Neural cell (in vitro differentiated cells): ENCODE data around the gene WDTC1. TPM values are rescaled to one million over a fixed set of nuclear protein-coding genes. Genes with fewer than 3 reads are reported as not detected.

Experiments used
- H2AFZ ChIP-seq: fragments of 200-600, 300-800 bp; sonication (generic), shearing (Covaris generic); 2 replicates; pipeline ENCODE4 v1.6.0; 2014; ENCODE audit warnings: low read depth, mild to moderate bottlenecking, antibody characterized with exemption, low read length, moderate library complexity
- H3F3A ChIP-seq: fragments of 200-600 bp; shearing (Covaris generic); 2 replicates; pipeline ENCODE4 v1.6.1; 2016; ENCODE audit warnings: mild to moderate bottlenecking, moderate library complexity, mixed read lengths, antibody characterized with exemption, low read length; ENCODE audit not compliant: insufficient read depth, poor library complexity, severe bottlenecking
- H3K27ac ChIP-seq: fragments of 200-600, 300-800 bp; sonication (generic), shearing (Covaris generic); 2 replicates; pipeline ENCODE4 v1.5.1; 2014; ENCODE audit warnings: mild to moderate bottlenecking, low read length, moderate library complexity
- H3K27me3 ChIP-seq: fragments of 300-800, 200-600 bp; sonication (generic), shearing (Covaris generic); 2 replicates; pipeline ENCODE4 v1.6.0; 2014; ENCODE audit warnings: mild to moderate bottlenecking, low read depth, low read length, moderate library complexity; ENCODE audit not compliant: insufficient read depth
- H3K36me3 ChIP-seq: fragments of 300-800, 200-600 bp; sonication (generic), shearing (Covaris generic); 2 replicates; pipeline ENCODE4 v1.5.1; 2014; ENCODE audit warnings: mild to moderate bottlenecking, antibody characterized with exemption, low read length, moderate library complexity; ENCODE audit not compliant: insufficient read depth
- H3K4me2 ChIP-seq: fragments of 300-800, 200-600 bp; sonication (generic), shearing (Covaris generic); 2 replicates; pipeline ENCODE4 v1.6.0; 2014; ENCODE audit warnings: mild to moderate bottlenecking, low read length
- H3K4me3 ChIP-seq: fragments of 300-800, 200-600 bp; sonication (generic), shearing (Covaris generic); 2 replicates; pipeline ENCODE4 v1.5.1; 2014; ENCODE audit warnings: mild to moderate bottlenecking, low read length, moderate library complexity
- H3K79me2 ChIP-seq: fragments of 200-600 bp; shearing (Covaris generic); replicated peaks from 2 replicates; pipeline ENCODE4 v1.6.0; 2014; ENCODE audit warnings: mild to moderate bottlenecking, low read length, moderate library complexity; ENCODE audit not compliant: insufficient read depth
- H3K9ac ChIP-seq: fragments of 300-800, 200-600 bp; sonication (generic), shearing (Covaris generic); 2 replicates; pipeline ENCODE4 v1.6.1; 2016; ENCODE audit warnings: mild to moderate bottlenecking, low read length, mixed read lengths
- H3K9me2 ChIP-seq: fragments of 200-600 bp; shearing (Covaris generic); 2 replicates; pipeline ENCODE4 v1.6.1; 2016; ENCODE audit warnings: mild to moderate bottlenecking, low read length, mixed read lengths; ENCODE audit not compliant: insufficient read depth
- H3K9me3 ChIP-seq: fragments of 200-600, 300-800 bp; sonication (generic), shearing (Covaris generic); 2 replicates; pipeline ENCODE4 v1.6.1; 2016; ENCODE audit warnings: mild to moderate bottlenecking, mixed run types, low read length, moderate library complexity, mixed read lengths
- H4K20me1 ChIP-seq: fragments of 200-600 bp; shearing (Covaris generic); 2 replicates; pipeline ENCODE4 v1.6.1; 2016; ENCODE audit warnings: mild to moderate bottlenecking, mixed run types; ENCODE audit not compliant: insufficient read depth
- EP300 ChIP-seq: fragments of 450-650 bp; conservative IDR thresholded peaks from 2 replicates; pipeline ENCODE4 v1.6.1; 2014; ENCODE audit warnings: antibody characterized with exemption, mild to moderate bottlenecking, moderate library complexity; ENCODE audit not compliant: poor library complexity, severe bottlenecking
- EZH2 ChIP-seq: fragments of 200-600, 300-800 bp; shearing (Covaris generic), sonication (generic); IDR thresholded peaks from 2 replicates; pipeline ENCODE4 v1.6.1; 2014; ENCODE audit warnings: antibody characterized with exemption, low read length, borderline replicate concordance, mild to moderate bottlenecking; ENCODE audit not compliant: insufficient read depth, poor library complexity, severe bottlenecking
- MXI1 ChIP-seq: fragments of 450-650 bp; conservative IDR thresholded peaks from 2 replicates; pipeline ENCODE4 v1.6.1; 2014; ENCODE audit warnings: antibody characterized with exemption, mild to moderate bottlenecking; ENCODE audit not compliant: poor library complexity, severe bottlenecking
- POLR2AphosphoS5 ChIP-seq: IDR thresholded peaks from 2 replicates; pipeline ENCODE4 v1.6.1; 2012
- RAD21 ChIP-seq: fragments of 450-650 bp; conservative IDR thresholded peaks from 2 replicates; pipeline ENCODE4 v1.6.1; 2014; ENCODE audit warnings: antibody characterized with exemption, mild to moderate bottlenecking, moderate library complexity
- SMC3 ChIP-seq: fragments of 450-650 bp; conservative IDR thresholded peaks from 2 replicates; pipeline ENCODE4 v1.6.1; 2014; ENCODE audit warnings: antibody characterized with exemption, mild to moderate bottlenecking, moderate library complexity; ENCODE audit not compliant: poor library complexity
- TAF1 ChIP-seq: IDR thresholded peaks from 2 replicates; pipeline ENCODE4 v1.6.1; 2012; ENCODE audit warnings: low read depth
- polyA plus RNA-seq: library from polyadenylated mRNA; depleted of rRNA; stranded (reverse); fragments of >200 nt; gene quantifications from 2 replicates; pipeline ENCODE4 v1.2.3, GENCODE V29; 2014
- TF ChIP-seq, protein P1 (sequence below): IDR thresholded peaks from 2 replicates; pipeline ENCODE4 v1.6.1; 2012; ENCODE audit warnings: borderline replicate concordance
- TF ChIP-seq, protein P2 (sequence below): fragments of 450-650 bp; IDR thresholded peaks from 2 replicates; pipeline ENCODE4 v1.5.1; 2014; ENCODE audit warnings: antibody characterized with exemption, mild to moderate bottlenecking, moderate library complexity; ENCODE audit not compliant: poor library complexity, severe bottlenecking

WDTC1 gene
- polyA plus RNA-seq, 1 donor from 2014 or later: 10.9 TPM

DNA sequence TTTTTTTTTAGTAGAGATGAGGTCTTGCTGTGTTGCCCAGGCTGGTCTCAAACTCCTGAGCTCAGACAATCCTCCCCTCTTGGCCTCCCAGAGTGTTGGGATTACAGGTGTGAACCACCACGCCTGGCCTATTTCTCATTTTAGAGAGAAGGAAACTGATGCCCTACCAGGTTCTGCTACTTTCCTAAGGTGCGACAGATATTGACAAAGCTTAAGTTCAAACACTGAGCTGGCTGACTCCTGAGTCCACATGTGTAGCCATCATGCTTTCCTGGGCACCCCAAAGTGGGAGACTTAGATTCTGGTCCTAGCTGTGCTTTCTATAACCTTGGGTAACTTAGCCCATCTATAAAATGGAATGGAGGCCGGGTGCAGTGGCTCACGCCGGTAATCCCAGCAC lies 82.4 kb downstream of the WDTC1 start:
- Histone ChIP-seq H3K27me3 (no peaks in the 10 kb centered on the region), H3K27ac (no peak overlapping the region), H2AFZ (no peak overlapping the region), H3K4me3 (no peak overlapping the region), H3K9me3 (no peaks in the 10 kb centered on the region), H4K20me1 (no peaks in the 10 kb centered on the region), H3K9ac (no peak overlapping the region), H3K4me2 (no peak overlapping the region), H3K79me2 (no peaks in the 10 kb centered on the region), H3F3A (no peaks in the 10 kb centered on the region), H3K36me3 (no peaks in the 10 kb centered on the region), H3K9me2 (no peaks in the 10 kb centered on the region)
- TF ChIP-seq EP300: no peak
- TF ChIP-seq TAF1: no peak
- TF ChIP-seq EZH2: no peak
- no peak for TF ChIP-seq POLR2AphosphoS5
- TF ChIP-seq SMC3: no peak
- TF ChIP-seq MXI1: no peak
- TF ChIP-seq, protein P1, sequence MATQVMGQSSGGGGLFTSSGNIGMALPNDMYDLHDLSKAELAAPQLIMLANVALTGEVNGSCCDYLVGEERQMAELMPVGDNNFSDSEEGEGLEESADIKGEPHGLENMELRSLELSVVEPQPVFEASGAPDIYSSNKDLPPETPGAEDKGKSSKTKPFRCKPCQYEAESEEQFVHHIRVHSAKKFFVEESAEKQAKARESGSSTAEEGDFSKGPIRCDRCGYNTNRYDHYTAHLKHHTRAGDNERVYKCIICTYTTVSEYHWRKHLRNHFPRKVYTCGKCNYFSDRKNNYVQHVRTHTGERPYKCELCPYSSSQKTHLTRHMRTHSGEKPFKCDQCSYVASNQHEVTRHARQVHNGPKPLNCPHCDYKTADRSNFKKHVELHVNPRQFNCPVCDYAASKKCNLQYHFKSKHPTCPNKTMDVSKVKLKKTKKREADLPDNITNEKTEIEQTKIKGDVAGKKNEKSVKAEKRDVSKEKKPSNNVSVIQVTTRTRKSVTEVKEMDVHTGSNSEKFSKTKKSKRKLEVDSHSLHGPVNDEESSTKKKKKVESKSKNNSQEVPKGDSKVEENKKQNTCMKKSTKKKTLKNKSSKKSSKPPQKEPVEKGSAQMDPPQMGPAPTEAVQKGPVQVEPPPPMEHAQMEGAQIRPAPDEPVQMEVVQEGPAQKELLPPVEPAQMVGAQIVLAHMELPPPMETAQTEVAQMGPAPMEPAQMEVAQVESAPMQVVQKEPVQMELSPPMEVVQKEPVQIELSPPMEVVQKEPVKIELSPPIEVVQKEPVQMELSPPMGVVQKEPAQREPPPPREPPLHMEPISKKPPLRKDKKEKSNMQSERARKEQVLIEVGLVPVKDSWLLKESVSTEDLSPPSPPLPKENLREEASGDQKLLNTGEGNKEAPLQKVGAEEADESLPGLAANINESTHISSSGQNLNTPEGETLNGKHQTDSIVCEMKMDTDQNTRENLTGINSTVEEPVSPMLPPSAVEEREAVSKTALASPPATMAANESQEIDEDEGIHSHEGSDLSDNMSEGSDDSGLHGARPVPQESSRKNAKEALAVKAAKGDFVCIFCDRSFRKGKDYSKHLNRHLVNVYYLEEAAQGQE: no peak
- TF ChIP-seq, protein P2, sequence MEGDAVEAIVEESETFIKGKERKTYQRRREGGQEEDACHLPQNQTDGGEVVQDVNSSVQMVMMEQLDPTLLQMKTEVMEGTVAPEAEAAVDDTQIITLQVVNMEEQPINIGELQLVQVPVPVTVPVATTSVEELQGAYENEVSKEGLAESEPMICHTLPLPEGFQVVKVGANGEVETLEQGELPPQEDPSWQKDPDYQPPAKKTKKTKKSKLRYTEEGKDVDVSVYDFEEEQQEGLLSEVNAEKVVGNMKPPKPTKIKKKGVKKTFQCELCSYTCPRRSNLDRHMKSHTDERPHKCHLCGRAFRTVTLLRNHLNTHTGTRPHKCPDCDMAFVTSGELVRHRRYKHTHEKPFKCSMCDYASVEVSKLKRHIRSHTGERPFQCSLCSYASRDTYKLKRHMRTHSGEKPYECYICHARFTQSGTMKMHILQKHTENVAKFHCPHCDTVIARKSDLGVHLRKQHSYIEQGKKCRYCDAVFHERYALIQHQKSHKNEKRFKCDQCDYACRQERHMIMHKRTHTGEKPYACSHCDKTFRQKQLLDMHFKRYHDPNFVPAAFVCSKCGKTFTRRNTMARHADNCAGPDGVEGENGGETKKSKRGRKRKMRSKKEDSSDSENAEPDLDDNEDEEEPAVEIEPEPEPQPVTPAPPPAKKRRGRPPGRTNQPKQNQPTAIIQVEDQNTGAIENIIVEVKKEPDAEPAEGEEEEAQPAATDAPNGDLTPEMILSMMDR: no peak
- no peak for TF ChIP-seq RAD21

DNA sequence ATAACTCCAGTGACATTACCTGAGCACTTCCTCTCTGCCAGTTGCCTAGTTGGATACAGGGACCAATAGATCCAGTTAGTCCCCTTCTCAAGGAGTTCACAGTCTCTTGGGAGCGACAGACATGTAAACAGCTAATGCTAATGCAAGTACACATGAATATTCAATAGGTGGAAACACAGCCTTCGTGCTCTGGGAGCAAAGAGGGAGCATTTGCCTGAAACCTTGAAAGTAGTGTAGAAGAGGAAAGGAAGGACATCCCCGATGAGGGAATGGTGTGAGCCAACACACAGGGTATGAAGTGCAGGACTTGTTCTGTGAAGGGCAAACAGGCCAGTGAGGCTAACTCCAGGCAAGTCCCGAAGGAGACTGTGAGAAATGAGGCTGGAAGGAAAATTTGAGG lies 83.7 kb downstream of the WDTC1 start:
- no peak overlapping the region for H3K4me2 ChIP-seq
- no peak overlapping the region for H3K27ac ChIP-seq
- peaks cover 8% of the 10 kb centered on the region for H3K79me2 ChIP-seq
- H4K20me1 ChIP-seq: no peaks in the 10 kb centered on the region
- H3K27me3 ChIP-seq: no peaks in the 10 kb centered on the region
- no peak overlapping the region for H3K9ac ChIP-seq
- H3F3A ChIP-seq: no peaks in the 10 kb centered on the region
- H2AFZ ChIP-seq: no peak overlapping the region
- no peak overlapping the region for H3K4me3 ChIP-seq
- H3K36me3 ChIP-seq: no peaks in the 10 kb centered on the region
- no peaks in the 10 kb centered on the region for H3K9me3 ChIP-seq
- no peaks in the 10 kb centered on the region for H3K9me2 ChIP-seq
- TF ChIP-seq EZH2: no peak

DNA sequence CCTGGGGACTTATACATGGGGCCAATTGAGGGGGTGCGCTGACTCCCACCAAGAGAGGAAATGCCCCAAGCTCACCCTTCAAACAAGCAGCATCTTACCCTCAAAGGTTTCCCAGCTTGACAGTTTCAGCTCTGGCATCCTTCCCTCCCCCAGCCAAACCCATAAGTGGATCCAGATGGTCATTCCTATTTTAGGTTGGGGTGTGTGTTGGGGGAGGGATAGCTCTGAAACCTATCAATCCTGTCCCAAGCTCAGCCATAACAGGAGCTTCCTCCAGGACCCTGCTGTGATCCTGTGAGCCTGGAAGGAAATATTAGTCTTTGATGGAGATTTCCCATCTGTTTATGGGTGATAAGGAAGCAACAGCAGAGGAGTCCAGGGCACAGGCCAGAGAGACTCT lies 84.2 kb downstream of the WDTC1 start:
- Histone ChIP-seq H3K27ac (no peak overlapping the region), H3K9me2 (no peaks in the 10 kb centered on the region), H4K20me1 (no peaks in the 10 kb centered on the region), H3K79me2 (peaks cover 12% of the 10 kb centered on the region), H3K9ac (no peak overlapping the region), H3K4me3 (no peak overlapping the region), H3K27me3 (no peaks in the 10 kb centered on the region), H3K4me2 (no peak overlapping the region), H3K36me3 (no peaks in the 10 kb centered on the region), H2AFZ (no peak overlapping the region), H3K9me3 (no peaks in the 10 kb centered on the region), H3F3A (no peaks in the 10 kb centered on the region)
- TF ChIP-seq TAF1 (no peak), EZH2 (no peak), SMC3 (no peak), POLR2AphosphoS5 (no peak), RAD21 (no peak), MXI1 (no peak), EP300 (no peak)
- TF ChIP-seq, protein P1: no peak
- TF ChIP-seq, protein P2: no peak
